GM13976 (cell line): Measurements from ENCODE around the gene FGF4.

Experiments
- DNase-seq: peaks from one replicate; pipeline ENCODE4 v3.0.0; 2012; ENCODE audit warnings: low spot score
- CTCF ChIP-seq: IDR thresholded peaks from 2 replicates; pipeline ENCODE4 v1.5.1; 2012; ENCODE audit warnings: borderline replicate concordance, mild to moderate bottlenecking; ENCODE audit not compliant: insufficient read depth; ENCODE audit errors: extremely low read depth, missing control alignments, control extremely low read depth
- in situ Hi-C: fragments of 300-500 bp; cut with MboI; formaldehyde crosslinking; loops from one replicate; pipeline ENCODE4 v1.12.0; 2022; ENCODE audit warnings: low sequenced_read_pairs, mixed read lengths, inconsistent platforms; ENCODE audit not compliant: unreplicated experiment

Gene FGF4

GRCh38 chr11:69775163-69775755 is at the start of gene FGF4:
FGF4 (minus strand) TSS chr11:69775341; CDS start chr11:69775084, 257 bp downstream.
- in situ Hi-C loops = no loop called here
- TF ChIP-seq CTCF = no peak
- DNase-seq = no peak

GRCh38 chr11:69823641-69824265 is 48.6 kb upstream of the FGF4 start:
- in situ Hi-C loops = no loop called here
- no peak for DNase-seq
- TF ChIP-seq CTCF = no peak

GRCh38 chr11:69822676-69823494 is 47.7 kb upstream of the FGF4 start:
- DNase-seq = no peak
- in situ Hi-C loops = no loop called here
- no peak for TF ChIP-seq CTCF

GRCh38 chr11:69821511-69822040 is 46.4 kb upstream of the FGF4 start:
- TF ChIP-seq CTCF = no peak
- DNase-seq = no peak
- in situ Hi-C loops = no loop called here

GRCh38 chr11:69820441-69820840 is 45.3 kb upstream of the FGF4 start:
- no peak for TF ChIP-seq CTCF
- in situ Hi-C loops = no loop called here
- DNase-seq = no peak

GRCh38 chr11:69819541-69820070 is 44.5 kb upstream of the FGF4 start:
- DNase-seq = no peak
- no peak for TF ChIP-seq CTCF
- in situ Hi-C loops = no loop called here
